Measurements from ENCODE around the gene ASCL5. TPM values are rescaled to one million over a fixed set of nuclear protein-coding genes. Genes with fewer than 3 reads are reported as not detected.

Gene ASCL5
- total and polyA plus RNA-seq, 2 donors (not counting 1 experiment from before 2014, with no cell fraction given), result not detected

GRCh38 chr1:201170533-201171062, 43.6 kb upstream of the ASCL5 start:
- Histone ChIP-seq H2AFZ (ENCODE audit: low read length) (peak overlapping the region; percentile 6), H4K20me1 (ENCODE audit: control insufficient read depth, extremely low read depth, insufficient read depth, low read length) (no peaks in the 10 kb centered on the region), H3K4me2 (ENCODE audit: extremely low read depth, insufficient read depth, low read length) (peak overlapping the region; percentile 84), H3K9me3 (ENCODE audit: control insufficient read depth, insufficient read depth, low read depth, low read length) (no peaks in the 10 kb centered on the region), H3K79me2 (ENCODE audit: control insufficient read depth, insufficient read depth, low read length) (no peaks in the 10 kb centered on the region), H3K9ac (ENCODE audit: insufficient read depth, low read length) (peak overlapping the region; percentile 59), H3K4me1 (ENCODE audit: control insufficient read depth, extremely low read depth, insufficient read depth, low read length) (peaks cover 5% of the 10 kb centered on the region), H3K36me3 (ENCODE audit: control insufficient read depth, insufficient read depth, low read length) (no peaks in the 10 kb centered on the region), H3K27ac (ENCODE audit: insufficient read depth, low read length) (peak overlapping the region; percentile 35), H3K27me3 (ENCODE audit: control insufficient read depth, insufficient read depth, low read length) (peaks cover 3% of the 10 kb centered on the region), H3K4me3 (replicated peaks in 1 of 4; ENCODE audit: control extremely low read depth in 1 of 4, insufficient read depth in 1 of 4, low read depth in 3 of 4, low read length in 4 of 4) (peak overlapping the region; percentile 41 to 76 (median 56))
- DNase-seq (ENCODE audit: low read depth in 2 of 2), result peak; percentile 82 to 93
- no peak for TF ChIP-seq EZH2 (IDR thresholded peaks at IDR 0.05; ENCODE audit: low read length, missing control alignments)
- TF ChIP-seq CTCF (conservative IDR thresholded peaks at IDR 0.05 in 1 of 2, IDR thresholded peaks at IDR 0.05 in 1 of 2; ENCODE audit: low read depth in 1 of 2, low read length in 2 of 2), result no peak

DNA sequence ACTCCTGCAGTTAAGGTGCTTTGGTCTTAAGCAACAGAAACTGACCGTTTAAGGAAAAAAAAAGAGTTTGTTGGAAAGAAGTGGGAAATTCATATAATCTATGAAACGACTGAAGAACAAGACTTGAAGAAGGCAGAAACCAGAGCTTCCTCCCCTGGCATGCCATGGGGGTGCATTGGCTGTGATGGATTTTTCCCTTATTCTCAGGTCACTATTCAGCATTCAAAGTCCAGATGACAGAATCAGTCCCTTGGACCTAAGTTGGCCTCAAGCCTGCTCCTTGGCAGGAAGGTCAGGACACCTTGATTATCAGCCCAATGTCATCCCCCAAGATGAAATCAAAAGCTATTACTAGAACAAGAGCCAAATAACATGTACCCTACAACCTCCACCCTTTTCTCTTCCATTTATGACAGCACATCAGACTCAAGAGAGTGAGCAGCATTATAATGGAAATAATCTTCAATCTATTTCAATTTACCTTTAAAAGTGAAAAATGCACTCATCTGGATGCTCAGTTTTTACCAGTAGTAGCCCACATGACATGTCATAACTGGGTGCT, 43.1 kb upstream of the ASCL5 start:
- DNase-seq (ENCODE audit: low read depth in 2 of 2), result no peak
- H2AFZ ChIP-seq (ENCODE audit: low read length), result no peak overlapping the region
- H3K9me3 ChIP-seq (ENCODE audit: control insufficient read depth, insufficient read depth, low read depth, low read length), result no peaks in the 10 kb centered on the region
- no peak overlapping the region for H3K4me2 ChIP-seq (ENCODE audit: extremely low read depth, insufficient read depth, low read length)
- H3K9ac ChIP-seq (ENCODE audit: insufficient read depth, low read length), result no peak overlapping the region
- no peak for TF ChIP-seq CTCF (conservative IDR thresholded peaks at IDR 0.05 in 1 of 2, IDR thresholded peaks at IDR 0.05 in 1 of 2; ENCODE audit: low read depth in 1 of 2, low read length in 2 of 2)
- no peak for TF ChIP-seq EZH2 (IDR thresholded peaks at IDR 0.05; ENCODE audit: low read length, missing control alignments)
- no peaks in the 10 kb centered on the region for H4K20me1 ChIP-seq (ENCODE audit: control insufficient read depth, extremely low read depth, insufficient read depth, low read length)
- no peaks in the 10 kb centered on the region for H3K79me2 ChIP-seq (ENCODE audit: control insufficient read depth, insufficient read depth, low read length)
- peaks cover 5% of the 10 kb centered on the region for H3K4me1 ChIP-seq (ENCODE audit: control insufficient read depth, extremely low read depth, insufficient read depth, low read length)
- peaks cover 3% of the 10 kb centered on the region for H3K27me3 ChIP-seq (ENCODE audit: control insufficient read depth, insufficient read depth, low read length)
- no peak overlapping the region for H3K27ac ChIP-seq (ENCODE audit: insufficient read depth, low read length)
- no peaks in the 10 kb centered on the region for H3K36me3 ChIP-seq (ENCODE audit: control insufficient read depth, insufficient read depth, low read length)
- peak overlapping the region in 2 of 4 experiments; percentile 26 to 76 for H3K4me3 ChIP-seq (replicated peaks in 1 of 4; ENCODE audit: control extremely low read depth in 1 of 4, insufficient read depth in 1 of 4, low read depth in 3 of 4, low read length in 4 of 4)

- H3K4me3 ChIP-seq (replicated peaks in 1 of 4; ENCODE audit: control extremely low read depth in 1 of 4, insufficient read depth in 1 of 4, low read depth in 3 of 4, low read length in 4 of 4), result no peak overlapping the region
- no peaks in the 10 kb centered on the region for H4K20me1 ChIP-seq (ENCODE audit: control insufficient read depth, extremely low read depth, insufficient read depth, low read length)
- no peak overlapping the region for H3K4me2 ChIP-seq (ENCODE audit: extremely low read depth, insufficient read depth, low read length)
- H2AFZ ChIP-seq (ENCODE audit: low read length), result no peak overlapping the region
- H3K9ac ChIP-seq (ENCODE audit: insufficient read depth, low read length), result no peak overlapping the region
- peaks cover 5% of the 10 kb centered on the region for H3K4me1 ChIP-seq (ENCODE audit: control insufficient read depth, extremely low read depth, insufficient read depth, low read length)
- H3K79me2 ChIP-seq (ENCODE audit: control insufficient read depth, insufficient read depth, low read length), result no peaks in the 10 kb centered on the region
- no peak overlapping the region for H3K27ac ChIP-seq (ENCODE audit: insufficient read depth, low read length)
- H3K9me3 ChIP-seq (ENCODE audit: control insufficient read depth, insufficient read depth, low read depth, low read length), result no peaks in the 10 kb centered on the region
- H3K27me3 ChIP-seq (ENCODE audit: control insufficient read depth, insufficient read depth, low read length), result peaks cover 6% of the 10 kb centered on the region
- no peaks in the 10 kb centered on the region for H3K36me3 ChIP-seq (ENCODE audit: control insufficient read depth, insufficient read depth, low read length)
- DNase-seq (ENCODE audit: low read depth in 2 of 2), result no peak
- TF ChIP-seq EZH2 (IDR thresholded peaks at IDR 0.05; ENCODE audit: low read length, missing control alignments), result no peak
- TF ChIP-seq CTCF (conservative IDR thresholded peaks at IDR 0.05 in 1 of 2, IDR thresholded peaks at IDR 0.05 in 1 of 2; ENCODE audit: low read depth in 1 of 2, low read length in 2 of 2), result no peak
Measured at GRCh38 chr1:201169203-201169602, 42.2 kb upstream of the ASCL5 start.

All from fibroblast of lung (primary cell).